Measurements from ENCODE around the gene UNC5CL. TPM values are rescaled to one million over a fixed set of nuclear protein-coding genes. Genes with fewer than 3 reads are reported as not detected.

UNC5CL gene
- total RNA-seq, 2 donors from 2014 or later: 17.4 to 30.3 TPM

DNA sequence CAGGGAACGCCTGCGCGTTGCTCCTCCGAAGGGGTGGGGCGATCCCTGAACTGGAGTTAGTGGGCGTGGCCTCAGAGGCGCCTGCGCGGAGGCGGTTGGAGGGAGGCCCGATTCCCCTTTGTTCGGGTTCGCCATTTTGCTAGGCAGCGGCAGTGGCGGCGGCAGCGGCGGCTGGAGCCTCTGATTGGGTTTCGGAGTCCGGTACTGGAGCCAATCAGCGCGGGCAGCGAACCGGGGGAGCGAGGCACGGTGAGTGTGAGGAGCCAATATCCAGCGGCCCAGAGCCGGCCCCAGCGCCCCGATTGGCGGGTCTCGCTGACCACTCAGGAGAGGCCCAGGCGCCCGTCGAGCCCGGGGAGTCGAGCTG lies 33.8 kb upstream of the UNC5CL start, which contains the start of gene NFYA:
TSS of gene NFYA (plus strand) at position 139 of the 367 bp plus-strand sequence. CDS start 6,116 bp downstream, outside the sequence.
- intact Hi-C loops (cut with DNase I): no loop called here
- DNase-seq: peak in 2 of 4 donors; percentile 99 to 100
- Histone ChIP-seq H3K9me3 (no peaks in the 10 kb centered on the region), H3K4me3 (peak within 1 kb of the TSS; percentile 76 to 83), H3K27ac (peak within 1 kb of the TSS; percentile 97 to 100 (median 100)), H3K27me3 (no peaks in the 10 kb centered on the region), H3K4me1 (peaks cover 45% of the 10 kb centered on the region), H3K36me3 (replicated peaks in 1 of 2; ENCODE audit: insufficient read depth in 1 of 2, low read depth in 2 of 2) (no peaks in the 10 kb centered on the region)
- peak; percentile 76 for ATAC-seq
- TF ChIP-seq POLR2A (IDR thresholded peaks at IDR 0.05): no peak
- TF ChIP-seq, protein P1, sequence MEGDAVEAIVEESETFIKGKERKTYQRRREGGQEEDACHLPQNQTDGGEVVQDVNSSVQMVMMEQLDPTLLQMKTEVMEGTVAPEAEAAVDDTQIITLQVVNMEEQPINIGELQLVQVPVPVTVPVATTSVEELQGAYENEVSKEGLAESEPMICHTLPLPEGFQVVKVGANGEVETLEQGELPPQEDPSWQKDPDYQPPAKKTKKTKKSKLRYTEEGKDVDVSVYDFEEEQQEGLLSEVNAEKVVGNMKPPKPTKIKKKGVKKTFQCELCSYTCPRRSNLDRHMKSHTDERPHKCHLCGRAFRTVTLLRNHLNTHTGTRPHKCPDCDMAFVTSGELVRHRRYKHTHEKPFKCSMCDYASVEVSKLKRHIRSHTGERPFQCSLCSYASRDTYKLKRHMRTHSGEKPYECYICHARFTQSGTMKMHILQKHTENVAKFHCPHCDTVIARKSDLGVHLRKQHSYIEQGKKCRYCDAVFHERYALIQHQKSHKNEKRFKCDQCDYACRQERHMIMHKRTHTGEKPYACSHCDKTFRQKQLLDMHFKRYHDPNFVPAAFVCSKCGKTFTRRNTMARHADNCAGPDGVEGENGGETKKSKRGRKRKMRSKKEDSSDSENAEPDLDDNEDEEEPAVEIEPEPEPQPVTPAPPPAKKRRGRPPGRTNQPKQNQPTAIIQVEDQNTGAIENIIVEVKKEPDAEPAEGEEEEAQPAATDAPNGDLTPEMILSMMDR (IDR thresholded peaks at IDR 0.05): no peak
- WGBS, 2 donors: 0 to 1% methylated on average over 12 to 37 of the region's 37 CpGs

DNA sequence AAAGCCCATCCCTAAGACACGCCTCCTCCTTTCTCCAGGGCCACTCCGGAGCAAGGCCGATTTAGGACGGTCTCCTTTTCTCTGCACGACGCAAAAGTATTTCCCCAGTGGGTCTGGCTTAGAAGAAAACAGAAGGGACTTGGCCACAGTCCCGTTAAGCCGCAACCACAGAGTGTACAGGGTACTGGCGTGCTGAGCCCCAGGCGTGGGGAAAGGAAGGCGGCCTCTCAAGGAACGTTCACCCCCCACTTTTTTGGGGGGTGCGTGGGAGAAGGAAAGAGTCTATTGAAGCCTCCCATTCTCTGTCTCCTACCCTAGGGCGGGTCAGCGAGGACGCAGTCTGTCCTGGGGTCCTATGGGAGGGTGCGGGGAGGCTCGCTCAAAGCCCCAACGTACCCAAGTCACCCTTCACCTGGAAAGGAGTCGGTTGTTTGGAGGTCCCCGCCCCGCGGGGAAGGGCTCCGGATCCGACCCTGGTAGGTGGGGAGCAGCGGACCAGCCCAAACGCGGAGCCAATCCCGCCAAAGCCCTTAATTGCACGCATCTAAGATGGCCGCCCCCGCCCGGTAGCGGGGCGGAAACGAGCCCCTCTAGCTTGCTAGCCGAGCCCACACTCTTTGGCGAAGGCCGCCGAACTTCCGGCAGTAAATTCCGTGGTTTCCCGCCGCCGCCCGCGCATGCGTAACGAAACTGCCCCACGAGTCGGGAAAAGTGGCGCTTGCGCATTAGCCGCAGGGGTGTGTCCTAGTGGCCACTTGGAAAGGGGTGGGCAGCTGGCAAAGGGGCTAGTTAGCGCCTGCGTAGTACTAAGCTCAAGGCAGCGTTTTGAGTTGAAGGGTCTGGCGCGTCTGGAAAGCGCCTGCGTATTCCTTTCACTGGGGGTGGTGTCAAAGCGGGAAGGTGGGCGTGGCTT lies 33.2 kb upstream of the UNC5CL start, which contains the start of gene OARD1:
TSS of gene OARD1 (minus strand) at position 434 of the 913 bp plus-strand sequence. CDS start 722 bp downstream, outside the sequence.
- peak; percentile 99 for DNase-seq
- H3K9me3 ChIP-seq: no peaks in the 10 kb centered on the region
- WGBS, 2 donors: 1% methylated on average over 30 to 63 of the region's 63 CpGs
- no peaks in the 10 kb centered on the region for H3K36me3 ChIP-seq (replicated peaks in 1 of 2; ENCODE audit: insufficient read depth in 1 of 2, low read depth in 2 of 2)
- peaks cover 40% of the 10 kb centered on the region for H3K4me1 ChIP-seq
- TF ChIP-seq, protein P1 (IDR thresholded peaks at IDR 0.05): peak in 3 of 7 experiments; percentile 26 to 38 (median 32)
- peak; percentile 80 to 93 (median 88) for TF ChIP-seq POLR2A (IDR thresholded peaks at IDR 0.05)
- peak within 1 kb of the TSS; percentile 76 to 83 for H3K4me3 ChIP-seq
- intact Hi-C loops (cut with DNase I): no loop called here
- H3K27ac ChIP-seq: peak within 1 kb of the TSS; percentile 97 to 100 (median 100)
- no peaks in the 10 kb centered on the region for H3K27me3 ChIP-seq
- peak; percentile 80 for ATAC-seq

DNA sequence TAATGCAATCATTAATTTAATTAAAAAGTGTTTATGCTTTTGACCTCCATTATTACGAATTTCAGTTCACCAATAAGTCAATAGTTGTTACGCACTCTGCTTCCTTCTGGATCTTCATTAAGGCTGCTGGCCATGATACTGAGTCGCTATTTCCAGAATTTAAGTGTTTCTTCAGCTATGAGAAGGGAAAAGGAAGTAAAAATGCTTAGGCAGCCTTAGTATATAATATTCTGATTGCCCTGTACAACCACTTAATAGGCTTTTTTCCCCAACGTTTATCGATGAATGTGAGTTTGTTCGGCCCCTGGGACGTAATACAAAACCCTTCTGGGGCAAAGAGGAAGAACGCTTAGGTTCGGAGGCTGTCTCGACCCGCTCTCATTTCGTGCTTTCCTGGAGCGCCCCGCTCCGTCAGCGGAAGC lies 32.5 kb upstream of the UNC5CL start:
- Histone ChIP-seq H3K27ac (peak overlapping the region; percentile 97 to 100 (median 100)), H3K27me3 (no peaks in the 10 kb centered on the region), H3K4me1 (peaks cover 42% of the 10 kb centered on the region), H3K4me3 (peak overlapping the region; percentile 23 to 26), H3K36me3 (replicated peaks in 1 of 2; ENCODE audit: insufficient read depth in 1 of 2, low read depth in 2 of 2) (no peaks in the 10 kb centered on the region), H3K9me3 (no peaks in the 10 kb centered on the region)
- no peak for TF ChIP-seq POLR2A (IDR thresholded peaks at IDR 0.05)
- TF ChIP-seq, protein P1 (IDR thresholded peaks at IDR 0.05): no peak
- intact Hi-C loops (cut with DNase I): no loop called here
- ATAC-seq (no peak), DNase-seq (peak in 1 of 4 donors; percentile 84)
- WGBS, 2 donors: 0% methylated on average over 16 of the region's 16 CpGs

DNA sequence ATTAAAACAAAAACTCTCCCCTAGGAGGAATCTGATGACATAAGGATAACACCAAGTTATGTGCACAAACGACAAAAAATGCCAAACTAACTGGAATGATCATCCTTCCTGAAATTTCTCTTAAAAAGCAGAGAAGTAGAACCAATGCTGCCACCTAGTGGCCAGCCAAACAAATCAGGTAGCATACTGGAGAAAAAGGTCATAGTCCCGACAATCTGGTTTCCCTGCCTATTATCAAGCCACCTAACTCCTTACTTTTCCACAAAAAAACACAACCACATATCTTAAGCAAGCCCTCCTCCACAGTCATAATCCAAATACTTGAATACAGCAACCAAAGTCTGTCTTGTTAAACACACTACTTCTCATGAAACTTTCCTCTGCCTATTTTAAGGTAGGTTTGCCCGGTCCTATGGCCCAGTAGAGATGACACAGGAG lies 27.9 kb upstream of the UNC5CL start:
- Histone ChIP-seq H3K4me1 (peaks cover 63% of the 10 kb centered on the region), H3K36me3 (replicated peaks in 1 of 2; ENCODE audit: insufficient read depth in 1 of 2, low read depth in 2 of 2) (no peaks in the 10 kb centered on the region), H3K27ac (peak overlapping the region in 3 of 4 donors; percentile 72 to 85 (median 82)), H3K27me3 (no peaks in the 10 kb centered on the region), H3K9me3 (no peaks in the 10 kb centered on the region), H3K4me3 (no peak overlapping the region)
- TF ChIP-seq, protein P1 (IDR thresholded peaks at IDR 0.05): peak; percentile 45 to 94 (median 88)
- no peak for TF ChIP-seq POLR2A (IDR thresholded peaks at IDR 0.05)
- ATAC-seq (peak; percentile 30), DNase-seq (peak; percentile 86 to 91 (median 88))
- WGBS, 2 donors: 26 to 28% methylated on average over 3 of the region's 3 CpGs
- intact Hi-C loops (cut with DNase I): loop anchor here (5.0 kb wide), 1 partner anchor 35 kb away; no protein-coding TSS in a partner anchor
